ENCODE measurements around the gene CCDC198.

GRCh38 chr14:57486767-57487379, 6.8 kb downstream of the CCDC198 start:
- TF ChIP-seq CTCF (IDR thresholded peaks at IDR 0.05) = peak; percentile 43 to 72 (median 58)
- TF ChIP-seq POLR2A (IDR thresholded peaks at IDR 0.05) = no peak

Measured in thyroid gland (tissue), 4 donors.